HepG2 (cell line): ENCODE measurements around the gene FOXE3. TPM values are rescaled to one million over a fixed set of nuclear protein-coding genes. Genes with fewer than 3 reads are reported as not detected.
A peak's percentile ranks its signal among the peaks of the same experiment; 100 is the strongest.

Source experiments
- EED ChIP-seq: sonication (generic); formaldehyde crosslinking; IDR thresholded peaks from 2 replicates; pipeline ENCODE4 v1.5.0; 2020; ENCODE audit warnings: mild to moderate bottlenecking, missing genetic modification reagents
- ELF1 ChIP-seq: sonication (generic); formaldehyde crosslinking; IDR thresholded peaks from 2 replicates; pipeline ENCODE4 v1.4.0; 2020; ENCODE audit warnings: missing genetic modification reagents
- HDAC6 ChIP-seq: fragments of 200-600 bp; sonication (generic); IDR thresholded peaks from 2 replicates; pipeline ENCODE4 v1.7.0; 2017; ENCODE audit warnings: mild to moderate bottlenecking, antibody characterized with exemption, low read length, low read depth
- KAT7 ChIP-seq: IDR thresholded peaks from 2 replicates; pipeline ENCODE4 v1.6.1; 2018; ENCODE audit warnings: borderline replicate concordance, missing compliant biosample characterization
- KDM2A ChIP-seq: sonication (generic); formaldehyde crosslinking; IDR thresholded peaks from 2 replicates; pipeline ENCODE4 v1.4.0; 2020; ENCODE audit warnings: low read depth, missing genetic modification reagents, borderline replicate concordance
- RAD21 ChIP-seq: fragments of 450-650 bp; formaldehyde crosslinking; IDR thresholded peaks from 2 replicates; pipeline ENCODE4 v1.5.0; 2020; ENCODE audit warnings: mild to moderate bottlenecking
- SP1 ChIP-seq, 2 experiments: fragments of 450-650 bp in 1 of 2; sonication (generic) in 1 of 2; formaldehyde crosslinking in 1 of 2; IDR thresholded peaks; 2 replicates each; pipeline versions ENCODE4 v1.4.0 to v1.6.1; 2016 to 2020; ENCODE audit warnings: missing genetic modification reagents in 1 of 2
- STAG1 ChIP-seq: sonication (generic); formaldehyde crosslinking; IDR thresholded peaks from 2 replicates; pipeline ENCODE4 v1.4.0; 2020; ENCODE audit warnings: missing genetic modification reagents
- TOE1 ChIP-seq: sonication (generic); formaldehyde crosslinking; IDR thresholded peaks from 2 replicates; pipeline ENCODE4 v1.4.0; 2020; ENCODE audit warnings: mild to moderate bottlenecking, missing genetic modification reagents
- TOPORS ChIP-seq: sonication (generic); formaldehyde crosslinking; IDR thresholded peaks from 2 replicates; pipeline ENCODE4 v1.8.0; 2023; ENCODE audit warnings: mild to moderate bottlenecking, missing genetic modification reagents
- ZBTB10 ChIP-seq: sonication (generic); formaldehyde crosslinking; IDR thresholded peaks from 2 replicates; pipeline ENCODE4 v1.4.0; 2020; ENCODE audit warnings: missing genetic modification reagents, borderline replicate concordance
- ZKSCAN8 ChIP-seq: IDR thresholded peaks from 2 replicates; pipeline ENCODE4 v1.6.1; 2016; ENCODE audit warnings: borderline replicate concordance, missing genetic modification reagents, missing compliant biosample characterization
- ZNF441 ChIP-seq: sonication (generic); formaldehyde crosslinking; IDR thresholded peaks from 2 replicates; pipeline ENCODE4 v1.7.0; 2021; ENCODE audit warnings: missing genetic modification reagents, borderline replicate concordance
- ZNF510 ChIP-seq: sonication (generic); formaldehyde crosslinking; IDR thresholded peaks from 2 replicates; pipeline ENCODE4 v1.4.0; 2020; ENCODE audit warnings: low read depth, mild to moderate bottlenecking, missing genetic modification reagents
- ZNF572 ChIP-seq: sonication (generic); formaldehyde crosslinking; IDR thresholded peaks from 2 replicates; pipeline ENCODE4 v1.5.1; 2020; ENCODE audit warnings: mild to moderate bottlenecking, missing genetic modification reagents
- ZNF788 ChIP-seq: sonication (generic); formaldehyde crosslinking; IDR thresholded peaks from 2 replicates; pipeline ENCODE4 v1.5.0; 2020; ENCODE audit warnings: mild to moderate bottlenecking, missing genetic modification reagents, borderline replicate concordance
- ZNF83 ChIP-seq: sonication (generic); formaldehyde crosslinking; IDR thresholded peaks from 2 replicates; pipeline ENCODE4 v1.4.0; 2020; ENCODE audit warnings: missing genetic modification reagents, mild to moderate bottlenecking, borderline replicate concordance
- ZSCAN22 ChIP-seq: sonication (generic); formaldehyde crosslinking; IDR thresholded peaks from 2 replicates; pipeline ENCODE4 v1.4.0; 2020; ENCODE audit warnings: mild to moderate bottlenecking, missing genetic modification reagents
- polyA plus RNA-seq, 8 experiments: library from polyadenylated mRNA; depleted of rRNA in 3 of 8; stranded (reverse) in 7 of 8; unstranded in 1 of 8; fragments of >200 nt; fragmentation: Illumina TruSeq in 4 of 8; extraction: Trizol in 4 of 8; gene quantifications; 2 replicates each; pipeline versions ENCODE4 v1.2.1 to v1.2.3, GENCODE V29; 2011 to 2016; ENCODE audit warnings: low read depth in 4 of 8, missing spikeins in 1 of 8, mixed read lengths in 1 of 8; ENCODE audit not compliant: insufficient read depth in 1 of 8
- total RNA-seq, 5 experiments: library from RNA; depleted of rRNA; stranded (reverse); fragments of >200 nt; fragmentation: Illumina TruSeq; extraction: Trizol; gene quantifications; 2 replicates each; pipeline ENCODE4 v1.2.3, GENCODE V29; 2016; ENCODE audit warnings: low read depth in 1 of 5
- TF ChIP-seq, protein P1 (sequence below): sonication (generic); formaldehyde crosslinking; IDR thresholded peaks from 2 replicates; pipeline ENCODE4 v1.5.0; 2020; ENCODE audit warnings: mild to moderate bottlenecking, missing genetic modification reagents, moderate library complexity
- TF ChIP-seq, protein P2 (sequence below): sonication (generic); formaldehyde crosslinking; IDR thresholded peaks from 2 replicates; pipeline ENCODE4 v1.9.0; 2022; ENCODE audit warnings: missing genetic modification reagents, mild to moderate bottlenecking, borderline replicate concordance
- TF ChIP-seq, protein P3 (sequence below), 2 experiments: sonication (generic) in 1 of 2; formaldehyde crosslinking in 1 of 2; IDR thresholded peaks; 2 replicates each; pipeline versions ENCODE4 v1.4.0 to v1.6.1; 2018 to 2020; ENCODE audit warnings: missing genetic modification reagents in 2 of 2, borderline replicate concordance in 1 of 2, low read depth in 1 of 2, mild to moderate bottlenecking in 1 of 2, missing biosample characterization in 1 of 2

The FOXE3 gene
- total and polyA plus RNA-seq, 2 of the 13 experiments (the other 11 are each of a cell fraction or from before 2014, with no cell fraction given), result not detected

DNA sequence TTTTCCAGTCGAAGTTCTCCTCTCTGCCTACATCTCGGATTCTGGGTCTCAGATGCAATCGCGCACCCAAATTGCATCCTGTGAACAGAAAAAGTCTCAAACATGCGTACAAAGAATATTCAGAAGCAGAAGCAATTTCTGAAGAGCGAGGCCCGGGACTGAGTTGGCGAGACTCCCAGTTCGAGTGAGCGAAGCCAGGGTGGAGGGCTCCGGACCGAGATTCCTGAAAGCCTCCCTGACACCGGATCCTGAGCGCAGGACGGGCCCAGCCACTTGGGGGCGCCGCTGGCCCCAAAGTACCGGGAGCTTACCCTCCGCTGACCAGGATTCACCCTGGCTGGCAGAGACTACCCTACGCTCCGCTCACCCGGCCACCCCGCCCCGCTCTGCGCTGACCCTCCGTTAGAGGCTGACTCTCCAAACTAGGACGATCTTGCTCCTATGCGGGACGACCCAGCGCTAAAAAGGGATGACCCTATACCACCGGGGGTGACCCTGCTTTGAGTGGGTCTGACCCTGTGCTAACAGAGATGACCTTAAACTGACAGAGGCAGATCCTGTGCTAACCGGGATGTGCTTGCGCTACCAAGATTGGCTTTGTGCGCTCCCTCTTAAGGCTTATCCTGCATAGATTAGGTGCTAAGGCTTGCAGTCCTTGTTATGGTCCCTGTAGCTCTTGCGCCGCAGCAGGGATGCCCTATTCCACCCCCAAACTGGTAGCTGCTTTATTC lies 33.9 kb downstream of the FOXE3 start (continued):
- no peak for TF ChIP-seq ZBTB10 (CRISPR knock-in tag)
- no peak for TF ChIP-seq ELF1 (CRISPR knock-in tag)
- TF ChIP-seq KDM2A (CRISPR knock-in tag), result peak; percentile 35; the same call in 1 of the 2 replicates
- TF ChIP-seq EED (CRISPR knock-in tag), result no peak
- no peak for TF ChIP-seq TOPORS (CRISPR knock-in tag)
- no peak for TF ChIP-seq KAT7 (CRISPR knock-in tag)
- TF ChIP-seq, protein P1, sequence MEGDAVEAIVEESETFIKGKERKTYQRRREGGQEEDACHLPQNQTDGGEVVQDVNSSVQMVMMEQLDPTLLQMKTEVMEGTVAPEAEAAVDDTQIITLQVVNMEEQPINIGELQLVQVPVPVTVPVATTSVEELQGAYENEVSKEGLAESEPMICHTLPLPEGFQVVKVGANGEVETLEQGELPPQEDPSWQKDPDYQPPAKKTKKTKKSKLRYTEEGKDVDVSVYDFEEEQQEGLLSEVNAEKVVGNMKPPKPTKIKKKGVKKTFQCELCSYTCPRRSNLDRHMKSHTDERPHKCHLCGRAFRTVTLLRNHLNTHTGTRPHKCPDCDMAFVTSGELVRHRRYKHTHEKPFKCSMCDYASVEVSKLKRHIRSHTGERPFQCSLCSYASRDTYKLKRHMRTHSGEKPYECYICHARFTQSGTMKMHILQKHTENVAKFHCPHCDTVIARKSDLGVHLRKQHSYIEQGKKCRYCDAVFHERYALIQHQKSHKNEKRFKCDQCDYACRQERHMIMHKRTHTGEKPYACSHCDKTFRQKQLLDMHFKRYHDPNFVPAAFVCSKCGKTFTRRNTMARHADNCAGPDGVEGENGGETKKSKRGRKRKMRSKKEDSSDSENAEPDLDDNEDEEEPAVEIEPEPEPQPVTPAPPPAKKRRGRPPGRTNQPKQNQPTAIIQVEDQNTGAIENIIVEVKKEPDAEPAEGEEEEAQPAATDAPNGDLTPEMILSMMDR (CRISPR knock-in tag), result peak; percentile 79
- TF ChIP-seq ZNF572 (CRISPR knock-in tag), result 0 out of 2 replicates have a peak, but pooled peaks have one; percentile 25
- TF ChIP-seq ZSCAN22, result no peak
- TF ChIP-seq, protein P2, sequence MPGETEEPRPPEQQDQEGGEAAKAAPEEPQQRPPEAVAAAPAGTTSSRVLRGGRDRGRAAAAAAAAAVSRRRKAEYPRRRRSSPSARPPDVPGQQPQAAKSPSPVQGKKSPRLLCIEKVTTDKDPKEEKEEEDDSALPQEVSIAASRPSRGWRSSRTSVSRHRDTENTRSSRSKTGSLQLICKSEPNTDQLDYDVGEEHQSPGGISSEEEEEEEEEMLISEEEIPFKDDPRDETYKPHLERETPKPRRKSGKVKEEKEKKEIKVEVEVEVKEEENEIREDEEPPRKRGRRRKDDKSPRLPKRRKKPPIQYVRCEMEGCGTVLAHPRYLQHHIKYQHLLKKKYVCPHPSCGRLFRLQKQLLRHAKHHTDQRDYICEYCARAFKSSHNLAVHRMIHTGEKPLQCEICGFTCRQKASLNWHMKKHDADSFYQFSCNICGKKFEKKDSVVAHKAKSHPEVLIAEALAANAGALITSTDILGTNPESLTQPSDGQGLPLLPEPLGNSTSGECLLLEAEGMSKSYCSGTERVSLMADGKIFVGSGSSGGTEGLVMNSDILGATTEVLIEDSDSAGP (CRISPR knock-in tag), result 0 out of 2 replicates have a peak, but pooled peaks have one; percentile 16
- TF ChIP-seq ZNF510, result no peak
- TF ChIP-seq TOE1, result no peak
- peak; percentile 77 for TF ChIP-seq RAD21 (CRISPR knock-in tag)
- TF ChIP-seq SP1 (IDR thresholded peaks at IDR 0.05), result no peak
- TF ChIP-seq SP1 (CRISPR knock-in tag; IDR thresholded peaks at IDR 0.05), result no peak
- peak; percentile 77 for TF ChIP-seq STAG1 (CRISPR knock-in tag)
- TF ChIP-seq, protein P3, sequence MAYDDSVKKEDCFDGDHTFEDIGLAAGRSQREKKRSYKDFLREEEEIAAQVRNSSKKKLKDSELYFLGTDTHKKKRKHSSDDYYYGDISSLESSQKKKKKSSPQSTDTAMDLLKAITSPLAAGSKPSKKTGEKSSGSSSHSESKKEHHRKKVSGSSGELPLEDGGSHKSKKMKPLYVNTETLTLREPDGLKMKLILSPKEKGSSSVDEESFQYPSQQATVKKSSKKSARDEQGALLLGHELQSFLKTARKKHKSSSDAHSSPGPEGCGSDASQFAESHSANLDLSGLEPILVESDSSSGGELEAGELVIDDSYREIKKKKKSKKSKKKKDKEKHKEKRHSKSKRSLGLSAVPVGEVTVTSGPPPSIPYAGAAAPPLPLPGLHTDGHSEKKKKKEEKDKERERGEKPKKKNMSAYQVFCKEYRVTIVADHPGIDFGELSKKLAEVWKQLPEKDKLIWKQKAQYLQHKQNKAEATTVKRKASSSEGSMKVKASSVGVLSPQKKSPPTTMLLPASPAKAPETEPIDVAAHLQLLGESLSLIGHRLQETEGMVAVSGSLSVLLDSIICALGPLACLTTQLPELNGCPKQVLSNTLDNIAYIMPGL (CRISPR knock-in tag; IDR thresholded peaks at IDR 0.05; ENCODE audit: borderline replicate concordance in 1 of 2, low read depth in 1 of 2), result no peak
- TF ChIP-seq HDAC6, result no peak
- TF ChIP-seq ZKSCAN8 (CRISPR knock-in tag), result no peak
- TF ChIP-seq ZNF83, result no peak
- 0 out of 2 replicates have a peak, but pooled peaks have one; percentile 20 for TF ChIP-seq ZNF788 (CRISPR knock-in tag)
- TF ChIP-seq ZNF441 (CRISPR knock-in tag), result peak; percentile 58; the same call in 1 of the 2 replicates
